GM21528 (cell line): ENCODE measurements around the gene TMEM156.
"Not testable (repeated sequence)": the region's sequence is repeated elsewhere in the genome, so short reads cannot be mapped to it uniquely, and the experiment has no call there.

ENCODE experiments used
- ATAC-seq: cut with Tn5 transposase; IDR thresholded peaks from one replicate; pipeline ENCODE4 v1.9.1; 2021; ENCODE audit warnings: mild to moderate bottlenecking, moderate library complexity; ENCODE audit not compliant: unreplicated experiment, low FRiP score

TMEM156 gene

DNA sequence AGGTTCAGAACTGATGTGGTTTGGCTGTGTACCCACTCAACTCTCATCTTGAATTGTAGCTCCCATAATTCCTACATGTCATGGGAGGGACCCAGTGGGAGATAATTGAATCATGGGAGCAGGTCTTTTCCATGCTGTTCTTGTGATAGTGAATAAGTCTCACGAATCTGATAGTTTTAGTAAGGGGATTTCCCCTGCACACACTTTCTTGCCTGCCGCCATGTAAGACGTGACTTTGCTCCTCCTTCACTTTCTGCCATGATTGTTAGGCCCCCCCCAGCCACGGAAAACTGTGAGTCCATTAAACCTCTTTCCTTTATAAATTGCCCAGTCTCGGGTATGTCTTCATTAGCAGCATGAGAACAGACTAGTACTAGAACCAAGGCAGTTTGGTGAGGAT lies 73.0 kb downstream of the TMEM156 start:
- not testable (repeated sequence) for ATAC-seq

DNA sequence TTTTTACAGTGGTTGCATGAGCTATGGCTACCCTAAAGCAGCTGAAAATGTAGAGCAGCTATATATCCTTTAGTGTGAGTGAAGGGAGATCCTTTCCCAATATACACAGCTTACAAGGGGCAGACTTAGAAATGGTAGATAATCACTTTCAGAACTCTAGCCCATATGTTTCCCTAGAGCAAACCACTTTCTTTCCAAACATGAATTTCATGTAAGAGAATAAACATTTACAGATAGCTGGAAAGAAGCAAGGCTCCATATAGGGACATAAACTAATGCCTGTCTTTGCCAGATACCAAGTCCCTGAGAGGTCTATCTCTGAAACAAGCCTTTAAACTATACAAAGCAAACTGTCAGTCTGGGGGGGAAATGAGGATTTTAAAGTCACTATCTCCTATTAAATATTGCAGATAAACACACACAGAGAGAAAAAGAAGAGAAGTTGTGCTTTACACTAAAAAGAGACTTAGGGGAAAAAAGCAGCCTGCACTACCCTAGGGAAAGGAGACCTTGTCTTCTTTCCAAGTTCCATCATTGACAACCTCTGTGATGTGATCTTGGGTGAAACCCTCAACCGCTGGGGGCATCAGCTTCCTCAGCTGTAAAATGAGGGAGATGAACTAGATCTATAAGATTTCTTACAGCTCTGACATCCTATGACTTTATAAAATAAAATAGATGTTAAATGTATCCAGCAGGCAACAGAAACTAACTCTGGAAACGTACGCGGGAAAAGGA lies 73.6 kb downstream of the TMEM156 start:
- ATAC-seq = no peak

DNA sequence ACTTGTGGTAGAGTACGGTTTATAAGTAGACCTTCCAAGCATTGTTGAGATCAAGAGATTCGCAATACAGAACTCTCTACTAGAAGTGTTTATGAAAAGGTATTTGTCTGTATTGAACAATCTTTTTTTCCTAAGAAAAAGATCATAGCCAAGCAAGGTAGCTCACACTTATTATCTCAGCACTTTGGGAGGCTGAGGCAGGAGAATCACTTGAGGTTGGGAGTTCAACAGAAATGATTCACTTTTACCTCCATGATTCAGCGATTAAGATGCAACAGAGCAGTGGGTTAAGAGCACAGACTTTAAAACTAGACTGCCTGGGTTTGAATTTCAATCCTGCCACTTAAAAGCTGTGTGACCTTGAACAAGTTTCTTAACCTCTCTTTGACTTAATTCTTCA lies 74.3 kb downstream of the TMEM156 start:
- no peak for ATAC-seq

DNA sequence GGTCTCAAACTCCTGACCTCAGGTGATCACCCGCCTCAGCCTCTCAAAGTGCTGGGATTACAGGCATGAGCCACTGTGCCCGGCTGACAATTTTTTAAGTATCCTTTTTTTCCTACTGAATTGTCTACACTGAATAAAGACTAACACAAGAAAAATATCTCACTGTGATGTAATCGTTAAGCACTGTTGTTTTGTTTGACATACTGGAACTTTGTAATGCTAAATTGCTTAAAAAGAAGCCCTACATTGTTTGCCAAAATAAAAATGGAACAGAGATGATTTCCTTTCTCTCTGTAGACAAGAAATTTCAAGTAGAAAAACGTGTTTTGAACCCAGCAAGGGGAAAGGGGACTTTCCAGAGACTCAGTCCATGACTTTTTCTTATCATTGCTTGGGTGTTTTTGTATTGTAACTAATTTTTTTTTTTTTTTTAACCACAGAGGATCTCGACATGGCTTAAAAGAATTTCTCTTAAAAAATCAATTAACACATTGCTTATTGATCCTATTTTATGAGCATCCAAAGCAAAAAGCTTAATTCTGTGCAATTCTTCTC lies 74.9 kb downstream of the TMEM156 start:
- ATAC-seq = no peak

GRCh38 chr4:38955957-38956356 lies 76.3 kb downstream of the TMEM156 start:
- no peak for ATAC-seq

- no peak for ATAC-seq
Observed at GRCh38 chr4:38954727-38955126, 77.5 kb downstream of the TMEM156 start.

- ATAC-seq = no peak
Observed at GRCh38 chr4:38952017-38952416, 80.2 kb downstream of the TMEM156 start.

DNA sequence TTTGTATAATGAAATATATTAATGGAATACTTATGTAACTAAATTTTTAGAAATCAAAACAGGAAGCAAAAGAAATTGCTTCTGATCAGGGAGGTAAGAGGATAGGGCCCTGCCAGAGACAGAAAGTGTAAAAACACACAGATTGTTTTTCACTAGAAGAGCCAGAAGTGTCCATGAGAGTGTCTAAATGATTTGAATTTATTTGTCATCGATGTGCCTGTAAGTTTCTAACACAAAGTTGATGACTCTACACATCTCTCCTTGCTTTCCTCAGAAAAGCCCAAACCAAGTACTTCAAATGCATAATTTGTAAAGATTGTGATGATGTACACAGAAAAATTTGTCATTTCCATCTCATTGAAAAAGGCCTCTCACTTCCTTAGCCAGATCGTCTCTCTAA lies 80.6 kb downstream of the TMEM156 start:
- no peak for ATAC-seq

DNA sequence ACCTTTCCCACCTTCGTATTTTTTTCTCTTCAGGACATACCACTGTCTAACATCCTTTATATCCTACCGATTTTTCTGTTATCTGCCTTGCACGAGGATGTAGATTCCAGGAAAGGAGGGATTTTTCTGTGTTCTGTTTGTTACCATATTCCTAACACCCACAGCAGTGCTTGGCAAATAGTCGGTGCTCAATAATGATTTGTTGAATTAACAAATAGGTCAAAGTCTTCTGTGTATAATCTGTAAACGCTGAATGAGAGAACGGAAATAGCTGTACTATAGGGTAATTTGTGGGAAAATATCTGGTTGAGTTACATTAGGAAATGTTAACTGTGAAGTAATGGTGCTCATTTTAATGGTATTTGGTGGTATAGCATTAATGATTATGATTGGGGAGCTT lies 81.5 kb downstream of the TMEM156 start:
- no peak for ATAC-seq

GRCh38 chr4:38950159-38950558 lies 82.0 kb downstream of the TMEM156 start:
- ATAC-seq = no peak

DNA sequence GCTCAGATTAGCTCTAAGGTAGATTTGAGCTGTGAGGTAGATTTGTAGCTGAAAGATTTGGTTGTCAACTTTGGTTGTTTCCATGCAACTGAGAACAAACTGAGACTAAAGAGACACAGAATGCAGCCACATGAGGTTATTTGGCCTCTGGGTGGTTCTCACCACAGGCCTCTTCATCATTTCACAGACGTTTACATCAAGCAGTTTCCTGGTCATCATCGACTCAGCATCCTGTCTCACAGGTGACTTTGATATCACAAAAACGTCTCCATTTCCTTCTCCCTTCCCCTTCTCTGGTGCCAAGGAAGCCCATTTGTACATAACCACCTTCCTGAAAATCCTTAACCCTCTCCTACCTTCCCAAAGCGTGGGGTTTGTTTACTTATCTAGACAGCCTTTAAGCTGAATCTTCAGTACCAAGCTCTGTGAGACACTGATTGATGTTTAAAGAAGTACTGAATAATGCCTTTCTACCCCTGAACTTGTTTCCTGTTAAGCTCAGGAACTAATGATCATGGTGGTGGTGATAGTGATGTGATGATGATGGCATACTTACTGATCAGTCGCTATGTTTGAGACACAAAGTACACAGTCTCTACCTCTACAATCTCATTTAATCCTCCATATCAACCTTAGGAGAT lies 82.7 kb downstream of the TMEM156 start:
- no peak for ATAC-seq

GRCh38 chr4:38948551-38948950 lies 83.7 kb downstream of the TMEM156 start:
- ATAC-seq = no peak

- ATAC-seq = no peak
Observed at GRCh38 chr4:38946919-38947318, 85.3 kb downstream of the TMEM156 start.

- ATAC-seq = no peak
Observed at GRCh38 chr4:38944440-38944839, 87.8 kb downstream of the TMEM156 start.

GRCh38 chr4:38943343-38943742 lies 88.9 kb downstream of the TMEM156 start:
- ATAC-seq = no peak

- not testable (repeated sequence) for ATAC-seq
Observed at GRCh38 chr4:38941906-38942305, 90.3 kb downstream of the TMEM156 start.

DNA sequence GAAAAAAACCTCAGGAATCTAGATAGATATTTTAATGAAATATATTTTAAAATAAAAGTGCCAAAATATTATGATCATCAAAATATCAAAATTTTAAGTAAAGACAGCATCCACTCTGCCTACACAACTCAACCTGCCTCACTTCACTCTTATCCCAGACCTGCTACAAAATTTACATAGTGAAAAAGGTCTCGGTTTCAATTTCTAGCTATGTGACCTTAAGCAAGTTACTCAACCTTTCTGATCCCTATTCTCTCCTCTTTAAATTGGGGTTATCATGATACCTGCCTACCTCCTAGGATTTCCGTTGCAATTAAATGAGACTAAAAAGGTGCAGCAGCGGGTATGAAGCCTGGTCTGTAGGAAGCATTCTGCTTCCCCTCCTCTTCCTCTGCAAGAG lies 91.7 kb downstream of the TMEM156 start:
- ATAC-seq = no peak

GRCh38 chr4:38939165-38939564 lies 93.0 kb downstream of the TMEM156 start:
- ATAC-seq = peak; percentile 78

- ATAC-seq = no peak
Observed at GRCh38 chr4:38935391-38936073, 96.7 kb downstream of the TMEM156 start.

DNA sequence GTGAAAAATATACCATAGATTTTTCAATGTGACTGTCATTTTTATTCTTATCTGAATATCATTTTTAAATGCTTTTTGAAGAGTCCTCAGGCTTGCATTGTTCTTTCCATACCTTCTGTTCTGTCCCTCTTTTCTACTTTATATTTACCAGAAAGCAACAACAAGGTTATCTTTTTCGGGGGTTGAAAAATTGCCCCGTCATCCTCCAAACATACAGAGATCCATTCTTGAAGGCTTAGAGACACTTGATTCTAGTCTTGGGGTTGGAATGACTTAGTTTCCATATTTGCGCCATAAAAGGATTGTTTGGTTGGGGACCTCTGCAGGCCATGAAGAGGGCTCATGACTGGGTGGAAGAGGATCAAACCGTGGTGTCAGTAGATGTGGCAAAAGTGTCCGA lies 101.1 kb downstream of the TMEM156 start:
- no peak for ATAC-seq

DNA sequence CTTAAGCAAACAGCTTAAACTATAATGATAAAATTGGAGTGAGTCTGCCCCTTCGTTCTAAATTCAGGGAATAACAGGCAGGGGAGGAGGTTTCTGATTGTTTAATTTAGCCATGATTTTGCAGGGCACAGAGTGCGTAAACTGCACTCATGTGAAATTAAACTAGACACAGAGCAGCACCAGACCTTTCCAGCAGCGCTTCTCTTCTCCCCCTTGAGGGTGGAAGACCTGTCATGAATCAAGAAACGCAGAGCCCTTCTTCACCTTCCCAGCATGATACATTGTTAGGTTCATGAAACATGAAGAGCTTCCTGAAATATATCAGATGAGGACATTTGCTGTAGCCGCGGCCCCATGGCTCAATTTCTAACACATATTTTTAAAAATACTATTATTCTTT lies 101.5 kb downstream of the TMEM156 start:
- no peak for ATAC-seq
